ENCODE data around the gene TNKS1BP1.

DNA sequence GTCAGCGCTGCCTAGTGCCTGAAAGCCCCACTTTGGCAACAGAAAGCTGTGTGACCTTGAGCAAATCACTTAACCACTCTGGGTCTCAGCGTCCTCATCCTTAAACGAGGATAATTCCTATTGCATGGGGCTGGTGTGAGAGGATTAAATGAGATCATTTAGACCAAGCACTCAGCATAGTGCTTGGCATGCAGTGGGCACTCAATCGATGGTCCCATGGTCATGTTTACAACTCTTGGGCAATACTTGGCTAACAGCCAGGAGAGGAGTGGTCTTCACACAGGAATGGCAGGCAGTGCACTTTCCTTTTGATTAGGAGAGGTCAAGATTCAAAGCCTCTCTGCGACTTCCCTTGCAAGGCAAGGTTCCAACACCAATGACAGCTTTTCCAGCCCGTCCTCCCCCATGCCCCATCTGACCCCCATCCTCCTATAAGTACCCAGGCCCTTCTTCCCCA lies 14.1 kb downstream of the TNKS1BP1 start:
- TF ChIP-seq, protein P1, sequence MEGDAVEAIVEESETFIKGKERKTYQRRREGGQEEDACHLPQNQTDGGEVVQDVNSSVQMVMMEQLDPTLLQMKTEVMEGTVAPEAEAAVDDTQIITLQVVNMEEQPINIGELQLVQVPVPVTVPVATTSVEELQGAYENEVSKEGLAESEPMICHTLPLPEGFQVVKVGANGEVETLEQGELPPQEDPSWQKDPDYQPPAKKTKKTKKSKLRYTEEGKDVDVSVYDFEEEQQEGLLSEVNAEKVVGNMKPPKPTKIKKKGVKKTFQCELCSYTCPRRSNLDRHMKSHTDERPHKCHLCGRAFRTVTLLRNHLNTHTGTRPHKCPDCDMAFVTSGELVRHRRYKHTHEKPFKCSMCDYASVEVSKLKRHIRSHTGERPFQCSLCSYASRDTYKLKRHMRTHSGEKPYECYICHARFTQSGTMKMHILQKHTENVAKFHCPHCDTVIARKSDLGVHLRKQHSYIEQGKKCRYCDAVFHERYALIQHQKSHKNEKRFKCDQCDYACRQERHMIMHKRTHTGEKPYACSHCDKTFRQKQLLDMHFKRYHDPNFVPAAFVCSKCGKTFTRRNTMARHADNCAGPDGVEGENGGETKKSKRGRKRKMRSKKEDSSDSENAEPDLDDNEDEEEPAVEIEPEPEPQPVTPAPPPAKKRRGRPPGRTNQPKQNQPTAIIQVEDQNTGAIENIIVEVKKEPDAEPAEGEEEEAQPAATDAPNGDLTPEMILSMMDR (IDR thresholded peaks at IDR 0.05) = no peak
- no peak for TF ChIP-seq POLR2A (IDR thresholded peaks at IDR 0.05)

Measured in thyroid gland (tissue), 4 donors.